Panc1 (cell line): ENCODE measurements around the gene OCEL1.

Experiments
- CTCF ChIP-seq: fragments of 450-650 bp; IDR thresholded peaks from 2 replicates; pipeline ENCODE4 v1.5.1; 2017; ENCODE audit warnings: mild to moderate bottlenecking
- POLR2AphosphoS5 ChIP-seq: IDR thresholded peaks from 2 replicates; pipeline ENCODE4 v1.6.1; 2012; ENCODE audit warnings: mild to moderate bottlenecking, low read depth, low read length, moderate library complexity
- REST ChIP-seq, 2 experiments: IDR thresholded peaks; 2 replicates each; pipeline ENCODE4 v1.6.1; 2011 to 2012; ENCODE audit warnings: low read depth in 2 of 2, control low read depth in 1 of 2, low read length in 1 of 2, mild to moderate bottlenecking in 1 of 2, moderate library complexity in 1 of 2; ENCODE audit not compliant: insufficient read depth in 1 of 2
- SIN3A ChIP-seq: IDR thresholded peaks from 2 replicates; pipeline ENCODE4 v1.6.1; 2012; ENCODE audit warnings: low read depth, mild to moderate bottlenecking, low read length, moderate library complexity, borderline replicate concordance; ENCODE audit not compliant: insufficient read depth

GRCh38 chr19:17234911-17235299 lies 8.9 kb downstream of the OCEL1 start:
- TF ChIP-seq CTCF: no peak
- no peak for TF ChIP-seq SIN3A
- no peak for TF ChIP-seq REST (IDR thresholded peaks at IDR 0.05; ENCODE audit: insufficient read depth in 1 of 2, low read depth in 2 of 2, low read length in 1 of 2)
- peak; percentile 53; the same call in 1 of the 2 replicates for TF ChIP-seq POLR2AphosphoS5
